ENCODE data around the gene ACVR1B.

ACVR1B gene

GRCh38 chr12:52038447-52038846 is 86.9 kb downstream of the ACVR1B start:
- H3K4me3 ChIP-seq (ENCODE audit: extremely low read depth, insufficient read depth, low read length, poor library complexity, severe bottlenecking), result peak overlapping the region; percentile 77
- WGBS, 2 experiments (ENCODE audit: insufficient coverage in 2 of 2), result 91 to 94% methylated on average over 4 to 6 of the region's 6 CpGs
- H3K4me1 ChIP-seq (ENCODE audit: control insufficient read depth, insufficient read depth, low read length, poor library complexity, severe bottlenecking), result peaks cover 22% of the 10 kb centered on the region
- H3K9me3 ChIP-seq (ENCODE audit: control insufficient read depth, low read length), result no peaks in the 10 kb centered on the region
- H3K36me3 ChIP-seq (ENCODE audit: control insufficient read depth, insufficient read depth, low read length), result peaks cover 27% of the 10 kb centered on the region
- no peak overlapping the region for H3K27ac ChIP-seq (ENCODE audit: low read depth, low read length, severe bottlenecking)

- no peaks in the 10 kb centered on the region for H3K9me3 ChIP-seq (ENCODE audit: control insufficient read depth, low read length)
- H3K27ac ChIP-seq (ENCODE audit: low read depth, low read length, severe bottlenecking), result no peak overlapping the region
- WGBS, 2 experiments (ENCODE audit: insufficient coverage in 2 of 2), result 96% methylated on average over 3 of the region's 3 CpGs; no CpG with 5 or more reads in 1 of the 2 experiments
- H3K4me3 ChIP-seq (ENCODE audit: extremely low read depth, insufficient read depth, low read length, poor library complexity, severe bottlenecking), result no peak overlapping the region
- H3K36me3 ChIP-seq (ENCODE audit: control insufficient read depth, insufficient read depth, low read length), result peaks cover 47% of the 10 kb centered on the region
- peaks cover 12% of the 10 kb centered on the region for H3K4me1 ChIP-seq (ENCODE audit: control insufficient read depth, insufficient read depth, low read length, poor library complexity, severe bottlenecking)
Observed at GRCh38 chr12:52041035-52041434, 89.5 kb downstream of the ACVR1B start.

DNA sequence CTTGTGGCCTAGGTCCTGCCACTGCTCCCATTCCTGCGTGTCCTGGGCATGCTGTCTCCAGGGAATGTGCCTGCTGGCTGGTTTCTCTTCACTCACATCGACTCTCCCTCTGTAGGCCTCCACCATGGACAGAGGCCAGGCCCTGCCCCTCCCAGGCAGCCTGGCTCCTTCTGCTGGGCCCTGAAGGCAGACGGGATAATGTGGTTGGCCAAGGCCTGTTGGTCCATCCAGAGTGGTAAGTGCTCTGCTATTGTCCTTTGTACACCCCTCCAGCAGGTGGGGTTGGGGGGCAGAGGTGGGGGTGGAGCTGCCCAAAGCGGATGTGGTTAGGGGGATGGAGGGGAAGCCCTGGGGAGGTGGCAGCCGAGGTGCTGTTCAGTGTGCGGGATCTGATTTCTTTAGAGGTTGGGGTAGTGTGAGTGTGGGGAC is 90.2 kb downstream of the ACVR1B start:
- no peaks in the 10 kb centered on the region for H3K9me3 ChIP-seq (ENCODE audit: control insufficient read depth, low read length)

DNA sequence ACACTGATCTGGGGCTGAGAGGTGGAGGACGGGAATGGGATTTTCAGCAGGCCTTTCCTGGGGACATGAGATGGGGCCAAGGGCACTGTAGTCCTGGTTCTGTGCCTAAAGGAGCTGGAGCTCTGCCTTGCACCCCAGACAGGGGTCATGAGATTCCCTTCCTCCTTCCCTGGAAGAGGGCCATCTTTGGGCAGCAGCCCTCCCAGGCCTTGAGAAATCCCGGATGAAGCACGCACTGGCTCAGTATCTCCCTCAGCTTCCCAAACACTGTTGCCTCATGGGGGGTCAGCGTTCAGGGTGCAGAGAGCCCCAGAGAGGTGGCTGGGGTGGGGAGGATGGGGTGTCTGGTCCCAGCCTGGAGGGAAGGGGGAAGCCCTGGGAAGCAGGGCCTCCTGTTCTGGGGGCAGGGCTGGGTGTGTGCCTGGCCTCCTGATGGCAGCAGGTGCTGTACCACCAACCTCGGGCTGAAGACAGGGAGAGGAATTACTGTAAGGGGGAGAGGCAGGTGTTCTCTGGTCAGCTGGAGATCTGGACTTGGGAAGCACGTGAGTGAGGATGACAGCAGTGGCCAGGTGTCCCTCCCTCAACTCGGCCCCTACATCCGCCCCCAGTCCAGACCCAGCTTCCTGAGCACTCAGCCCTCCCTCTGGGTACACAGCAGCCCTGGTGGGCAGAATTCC is 91.3 kb downstream of the ACVR1B start:
- H3K4me1 ChIP-seq (ENCODE audit: control insufficient read depth, insufficient read depth, low read length, poor library complexity, severe bottlenecking), result peaks cover 4% of the 10 kb centered on the region
- H3K27ac ChIP-seq (ENCODE audit: low read depth, low read length, severe bottlenecking), result no peak overlapping the region
- no peaks in the 10 kb centered on the region for H3K9me3 ChIP-seq (ENCODE audit: control insufficient read depth, low read length)
- WGBS, 2 experiments (ENCODE audit: insufficient coverage in 2 of 2), result 93 to 100% methylated on average over 3 of the region's 8 CpGs
- no peak overlapping the region for H3K4me3 ChIP-seq (ENCODE audit: extremely low read depth, insufficient read depth, low read length, poor library complexity, severe bottlenecking)
- H3K36me3 ChIP-seq (ENCODE audit: control insufficient read depth, insufficient read depth, low read length), result peaks cover 59% of the 10 kb centered on the region

More for the DNA sequence above, 90.2 kb downstream of the ACVR1B start:
- H3K4me1 ChIP-seq (ENCODE audit: control insufficient read depth, insufficient read depth, low read length, poor library complexity, severe bottlenecking), result peaks cover 5% of the 10 kb centered on the region
- 69 to 73% methylated on average over 5 to 6 of the region's 6 CpGs for WGBS, 2 experiments (ENCODE audit: insufficient coverage in 2 of 2)
- H3K4me3 ChIP-seq (ENCODE audit: extremely low read depth, insufficient read depth, low read length, poor library complexity, severe bottlenecking), result no peak overlapping the region
- H3K36me3 ChIP-seq (ENCODE audit: control insufficient read depth, insufficient read depth, low read length), result peaks cover 54% of the 10 kb centered on the region
- H3K27ac ChIP-seq (ENCODE audit: low read depth, low read length, severe bottlenecking), result no peak overlapping the region

DNA sequence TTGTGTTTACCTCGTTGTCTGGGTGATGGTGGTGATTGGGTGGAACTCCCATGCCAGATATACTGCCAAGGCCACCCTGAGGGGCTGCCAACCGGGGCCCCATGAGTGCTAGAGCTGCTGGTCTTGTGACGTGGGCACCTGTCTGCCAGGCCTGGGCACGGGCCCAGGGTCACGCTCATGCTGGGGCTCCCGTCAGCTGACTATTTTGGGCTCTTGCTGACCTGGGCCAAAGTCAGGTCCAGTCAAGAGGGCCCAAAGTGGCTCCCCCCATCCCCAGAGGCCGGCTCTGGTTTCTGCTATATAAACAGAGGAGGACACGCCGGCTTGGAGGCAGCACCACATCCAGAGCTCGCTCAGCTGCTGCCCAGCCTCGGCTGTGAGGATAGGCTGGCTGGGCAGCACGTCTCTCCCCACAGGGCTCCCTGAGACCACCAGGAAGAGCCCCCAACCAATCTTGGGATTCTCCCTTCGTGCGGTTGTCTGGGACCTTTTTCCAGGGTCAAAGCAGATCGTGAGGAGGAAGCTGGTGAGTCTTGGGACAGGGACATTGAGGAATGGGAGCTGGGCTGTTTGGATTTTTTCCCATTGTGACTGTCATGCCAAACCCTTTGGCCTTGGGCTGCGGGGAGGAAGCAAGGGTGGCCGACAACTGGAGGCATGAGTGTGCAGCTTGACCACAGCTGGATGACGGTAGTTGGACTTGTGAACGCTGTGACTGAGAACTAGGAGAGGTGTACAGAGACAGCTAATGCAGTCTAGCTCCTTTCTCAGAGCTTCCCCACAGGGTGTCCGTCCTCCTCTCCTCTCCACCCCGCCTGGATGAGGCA is 92.1 kb downstream of the ACVR1B start:
- Histone ChIP-seq H3K27ac (ENCODE audit: low read depth, low read length, severe bottlenecking) (no peak overlapping the region), H3K4me1 (ENCODE audit: control insufficient read depth, insufficient read depth, low read length, poor library complexity, severe bottlenecking) (peaks cover 4% of the 10 kb centered on the region)
- 93% methylated on average over 18 to 20 of the region's 21 CpGs for WGBS, 2 experiments (ENCODE audit: insufficient coverage in 2 of 2)

GRCh38 chr12:52044292-52044983 is 92.9 kb downstream of the ACVR1B start:
- Histone ChIP-seq H3K4me1 (ENCODE audit: control insufficient read depth, insufficient read depth, low read length, poor library complexity, severe bottlenecking) (peaks cover 4% of the 10 kb centered on the region), H3K27ac (ENCODE audit: low read depth, low read length, severe bottlenecking) (no peak overlapping the region), H3K36me3 (ENCODE audit: control insufficient read depth, insufficient read depth, low read length) (peaks cover 59% of the 10 kb centered on the region), H3K9me3 (ENCODE audit: control insufficient read depth, low read length) (no peaks in the 10 kb centered on the region), H3K4me3 (ENCODE audit: extremely low read depth, insufficient read depth, low read length, poor library complexity, severe bottlenecking) (no peak overlapping the region)
- WGBS, 2 experiments (ENCODE audit: insufficient coverage in 2 of 2), result 96 to 100% methylated on average over 6 to 15 of the region's 18 CpGs

More for the DNA sequence above, 92.1 kb downstream of the ACVR1B start:
- Histone ChIP-seq H3K4me3 (ENCODE audit: extremely low read depth, insufficient read depth, low read length, poor library complexity, severe bottlenecking) (no peak overlapping the region), H3K9me3 (ENCODE audit: control insufficient read depth, low read length) (no peaks in the 10 kb centered on the region), H3K36me3 (ENCODE audit: control insufficient read depth, insufficient read depth, low read length) (peaks cover 59% of the 10 kb centered on the region)

- WGBS, 2 experiments (ENCODE audit: insufficient coverage in 2 of 2), result 50 to 67% methylated on average over 1 of the region's 4 CpGs
- H3K36me3 ChIP-seq (ENCODE audit: control insufficient read depth, insufficient read depth, low read length), result peaks cover 56% of the 10 kb centered on the region
- no peaks in the 10 kb centered on the region for H3K9me3 ChIP-seq (ENCODE audit: control insufficient read depth, low read length)
- no peak overlapping the region for H3K27ac ChIP-seq (ENCODE audit: low read depth, low read length, severe bottlenecking)
- peaks cover 14% of the 10 kb centered on the region for H3K4me1 ChIP-seq (ENCODE audit: control insufficient read depth, insufficient read depth, low read length, poor library complexity, severe bottlenecking)
- H3K4me3 ChIP-seq (ENCODE audit: extremely low read depth, insufficient read depth, low read length, poor library complexity, severe bottlenecking), result no peak overlapping the region
Observed at GRCh38 chr12:52045794-52046199, 94.3 kb downstream of the ACVR1B start.

Measured in mesodermal cell (in vitro differentiated cells).